Neural progenitor cell (in vitro differentiated cells): ENCODE data around the gene MOGAT3. TPM values are rescaled to one million over a fixed set of nuclear protein-coding genes. Genes with fewer than 3 reads are reported as not detected.

Experiments used
- DNase-seq: peaks from one replicate; pipeline ENCODE4 v3.0.0-alpha.2; 2016; ENCODE audit warnings: low spot score
- H2AFZ ChIP-seq: fragments of 200-600 bp; sonication (generic); replicated peaks from 2 replicates; pipeline ENCODE4 v1.6.1; 2016; ENCODE audit warnings: antibody characterized with exemption
- H3F3A ChIP-seq: fragments of 200-600 bp; sonication (generic); 2 replicates; pipeline ENCODE4 v1.6.1; 2016; ENCODE audit warnings: antibody characterized with exemption, low read depth
- H3K27ac ChIP-seq: fragments of 200-600 bp; sonication (generic); 2 replicates; pipeline ENCODE4 v1.5.1; 2016; ENCODE audit warnings: mild to moderate bottlenecking
- H3K27me3 ChIP-seq: fragments of 200-600 bp; sonication (generic); 2 replicates; pipeline ENCODE4 v1.6.1; 2016; ENCODE audit warnings: mild to moderate bottlenecking, moderate library complexity
- H3K36me3 ChIP-seq: fragments of 200-600 bp; sonication (generic); 2 replicates; pipeline ENCODE4 v1.5.1; 2016
- H3K4me1 ChIP-seq: fragments of 200-600 bp; sonication (generic); 2 replicates; pipeline ENCODE4 v1.6.1; 2016; ENCODE audit warnings: mixed run types
- H3K4me2 ChIP-seq: fragments of 200-600 bp; sonication (generic); 2 replicates; pipeline ENCODE4 v1.6.1; 2016
- H3K4me3 ChIP-seq: fragments of 200-600 bp; sonication (generic); 2 replicates; pipeline ENCODE4 v1.5.1; 2016
- H3K79me2 ChIP-seq: fragments of 200-600 bp; sonication (generic); 2 replicates; pipeline ENCODE4 v1.6.1; 2016; ENCODE audit warnings: low read depth
- H3K9ac ChIP-seq: fragments of 200-600 bp; sonication (generic); 2 replicates; pipeline ENCODE4 v1.6.1; 2016
- H3K9me3 ChIP-seq: fragments of 200-600 bp; sonication (generic); 2 replicates; pipeline ENCODE4 v1.5.1; 2016; ENCODE audit warnings: low read depth
- H4K20me1 ChIP-seq: fragments of 200-600 bp; sonication (generic); 2 replicates; pipeline ENCODE4 v1.6.1; 2016; ENCODE audit warnings: low read depth
- H3K27ac Mint-ChIP-seq: 3 replicates; pipeline ENCODE4 v1.8.0; 2021; ENCODE audit warnings: mixed read lengths
- H3K27me3 Mint-ChIP-seq: 2 replicates; pipeline ENCODE4 v1.8.0; 2022; ENCODE audit warnings: low read depth, mild to moderate bottlenecking, inconsistent platforms, moderate library complexity, mixed read lengths; ENCODE audit not compliant: insufficient read depth
- H3K36me3 Mint-ChIP-seq: 3 replicates; pipeline ENCODE4 v1.8.0; 2021; ENCODE audit warnings: mixed read lengths
- H3K4me1 Mint-ChIP-seq: 3 replicates; pipeline ENCODE4 v1.8.0; 2021; ENCODE audit warnings: mixed read lengths
- H3K4me3 Mint-ChIP-seq: 3 replicates; pipeline ENCODE4 v1.8.0; 2021; ENCODE audit warnings: mild to moderate bottlenecking, moderate library complexity, mixed read lengths
- H3K9me3 Mint-ChIP-seq: 3 replicates; pipeline ENCODE4 v1.8.0; 2020; ENCODE audit warnings: mixed read lengths
- CTCF ChIP-seq: fragments of 200-600 bp; sonication (generic); IDR thresholded peaks from 2 replicates; pipeline ENCODE4 v1.5.1; 2017; ENCODE audit warnings: antibody characterized with exemption, mild to moderate bottlenecking
- EZH2 ChIP-seq: fragments of 200-600 bp; sonication (generic); IDR thresholded peaks from 2 replicates; pipeline ENCODE4 v1.6.1; 2017; ENCODE audit warnings: antibody characterized with exemption, mild to moderate bottlenecking, moderate library complexity
- EZH2phosphoT487 ChIP-seq: fragments of 200-600 bp; sonication (generic); IDR thresholded peaks from 2 replicates; pipeline ENCODE4 v1.6.1; 2017; ENCODE audit warnings: antibody characterized with exemption
- total RNA-seq: library from RNA; depleted of rRNA; stranded (reverse); fragments of >200 nt; gene quantifications from 2 replicates; pipeline ENCODE4 v1.2.3, GENCODE V29; 2015; ENCODE audit warnings: low replicate concordance

Gene MOGAT3
- total RNA-seq, 1 donor from 2014 or later: not detected

DNA sequence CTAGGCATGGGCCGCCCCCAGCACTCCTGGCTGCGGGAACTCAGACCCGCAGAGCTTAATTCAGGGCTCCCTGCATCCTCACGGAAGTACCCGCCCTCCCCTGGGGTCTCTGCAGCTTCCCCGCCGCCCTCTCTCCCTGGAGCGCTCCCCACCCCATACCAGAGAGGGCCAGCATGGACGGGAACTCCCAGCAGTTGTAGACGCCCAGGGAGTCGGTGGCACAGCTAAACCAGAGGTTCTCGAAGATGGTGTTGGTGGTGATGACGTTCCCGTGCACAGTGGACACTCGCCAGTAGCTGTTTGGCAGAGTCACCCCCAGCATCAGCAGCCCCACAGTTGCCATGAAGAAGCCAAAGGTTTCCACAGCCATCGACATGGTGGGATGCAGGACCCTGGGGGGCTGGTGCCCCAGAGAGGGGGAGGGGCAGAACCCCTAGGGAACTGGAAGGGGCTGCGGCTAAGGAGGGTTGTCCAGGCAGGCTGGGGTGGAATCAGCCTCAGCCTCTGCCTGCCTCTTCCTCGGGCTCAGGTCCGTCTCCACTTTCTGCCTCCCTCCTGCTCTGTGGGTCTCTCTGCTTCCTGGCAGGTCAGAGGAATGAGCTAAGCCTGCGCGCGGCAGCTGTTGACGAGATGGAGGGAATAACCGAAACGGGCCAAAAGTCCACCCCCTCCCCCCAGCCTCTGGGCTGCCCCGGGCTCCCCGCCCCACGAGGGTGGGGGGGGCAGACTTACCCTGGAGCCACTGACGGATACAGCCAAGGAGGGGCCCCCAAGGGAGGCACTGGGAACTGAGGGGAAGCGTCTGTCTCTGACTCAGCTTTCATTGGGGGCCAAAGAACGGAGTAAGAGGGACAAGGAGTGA, 36.6 kb upstream of the MOGAT3 start, which contains the start of gene CLDN15:
CLDN15 (minus strand) TSS at position 597 of the 862 bp plus-strand sequence; CDS start at position 376, 221 bp downstream.
- Mint-ChIP-seq H3K4me1 (peaks cover 5% of the 10 kb centered on the region), H3K27ac (no peak within 1 kb of the TSS), H3K27me3 (peaks cover 4% of the 10 kb centered on the region), H3K36me3 (peaks cover 1% of the 10 kb centered on the region), H3K4me3 (no peak within 1 kb of the TSS), H3K9me3 (no peaks in the 10 kb centered on the region)
- Histone ChIP-seq H4K20me1 (peaks cover 3% of the 10 kb centered on the region), H3K4me1 (no peaks in the 10 kb centered on the region), H3K27ac (no peak within 1 kb of the TSS), H3K9ac (no peak within 1 kb of the TSS), H2AFZ (no peak within 1 kb of the TSS), H3F3A (peaks cover 4% of the 10 kb centered on the region), H3K36me3 (no peaks in the 10 kb centered on the region), H3K27me3 (no peaks in the 10 kb centered on the region), H3K9me3 (no peaks in the 10 kb centered on the region), H3K4me3 (no peak within 1 kb of the TSS), H3K4me2 (no peak within 1 kb of the TSS), H3K79me2 (peaks cover 5% of the 10 kb centered on the region)
- no peak for DNase-seq
- no peak for TF ChIP-seq CTCF
- TF ChIP-seq EZH2: no peak
- no peak for TF ChIP-seq EZH2phosphoT487

DNA sequence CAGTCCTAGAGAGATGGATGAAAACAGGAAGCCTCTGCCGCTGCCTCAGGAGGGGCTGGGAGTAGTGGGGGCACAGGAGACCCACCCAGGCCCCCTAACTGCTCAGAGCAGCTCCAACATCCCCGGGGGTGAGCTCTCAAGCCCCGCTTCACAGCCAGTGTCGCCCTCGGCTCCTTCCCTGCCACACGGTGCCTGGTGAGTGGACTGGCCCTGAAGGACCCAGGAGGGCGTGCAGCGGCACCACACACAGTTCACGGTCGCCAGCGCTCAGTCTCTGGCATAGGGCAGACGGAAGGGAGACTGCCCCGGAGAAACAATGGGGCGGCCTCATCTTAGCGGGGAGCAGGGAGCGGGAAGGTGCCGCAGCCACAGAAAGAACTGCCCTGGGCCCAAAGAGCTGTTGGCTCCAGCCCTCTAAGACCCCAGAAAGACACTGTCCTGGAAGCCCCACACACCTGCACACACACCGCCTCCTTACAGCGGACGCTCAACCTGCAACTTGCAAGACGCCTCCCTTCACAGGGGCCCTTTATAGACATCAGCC, 35.5 kb upstream of the MOGAT3 start:
- Mint-ChIP-seq H3K27ac (no peak overlapping the region), H3K36me3 (peaks cover 1% of the 10 kb centered on the region), H3K4me3 (no peak overlapping the region), H3K27me3 (peaks cover 6% of the 10 kb centered on the region), H3K9me3 (no peaks in the 10 kb centered on the region), H3K4me1 (peaks cover 5% of the 10 kb centered on the region)
- no peak overlapping the region for H3K27ac ChIP-seq
- H3K9ac ChIP-seq: no peak overlapping the region
- peaks cover 11% of the 10 kb centered on the region for H3F3A ChIP-seq
- H2AFZ ChIP-seq: no peak overlapping the region
- H3K4me3 ChIP-seq: no peak overlapping the region
- H3K4me2 ChIP-seq: no peak overlapping the region
- DNase-seq: no peak
- peaks cover 3% of the 10 kb centered on the region for H4K20me1 ChIP-seq
- H3K4me1 ChIP-seq: no peaks in the 10 kb centered on the region
- no peaks in the 10 kb centered on the region for H3K36me3 ChIP-seq
- H3K79me2 ChIP-seq: no peaks in the 10 kb centered on the region
- no peak for TF ChIP-seq EZH2phosphoT487
- TF ChIP-seq EZH2: no peak
- TF ChIP-seq CTCF: no peak
- no peaks in the 10 kb centered on the region for H3K27me3 ChIP-seq
- H3K9me3 ChIP-seq: no peaks in the 10 kb centered on the region

- Histone ChIP-seq H3K79me2 (no peaks in the 10 kb centered on the region), H3K4me3 (no peak overlapping the region), H4K20me1 (peaks cover 4% of the 10 kb centered on the region), H3K4me1 (no peaks in the 10 kb centered on the region), H3K4me2 (no peak overlapping the region), H3K27me3 (no peaks in the 10 kb centered on the region), H3F3A (peaks cover 11% of the 10 kb centered on the region), H3K9ac (no peak overlapping the region), H3K27ac (no peak overlapping the region), H3K36me3 (no peaks in the 10 kb centered on the region), H2AFZ (no peak overlapping the region), H3K9me3 (no peaks in the 10 kb centered on the region)
- peaks cover 1% of the 10 kb centered on the region for H3K36me3 Mint-ChIP-seq
- peaks cover 6% of the 10 kb centered on the region for H3K27me3 Mint-ChIP-seq
- peaks cover 5% of the 10 kb centered on the region for H3K4me1 Mint-ChIP-seq
- TF ChIP-seq CTCF (no peak), EZH2 (no peak), EZH2phosphoT487 (no peak)
- no peak overlapping the region for H3K4me3 Mint-ChIP-seq
- DNase-seq: no peak
- no peak overlapping the region for H3K27ac Mint-ChIP-seq
- H3K9me3 Mint-ChIP-seq: no peaks in the 10 kb centered on the region
Measured at GRCh38 chr7:101235522-101235921, 34.7 kb upstream of the MOGAT3 start.
